HFF-Myc (cell line): ENCODE results near the gene CA11.
"Not testable (repeated sequence)": the region's sequence is repeated elsewhere in the genome, so short reads cannot be mapped to it uniquely, and the experiment has no call there.

Source experiments
- DNase-seq: peaks from one replicate; pipeline ENCODE4 v3.0.0-alpha.2; 2011; ENCODE audit warnings: low read depth; ENCODE audit errors: extremely low read depth
- H3K4me3 ChIP-seq: replicated peaks from 2 replicates; pipeline ENCODE4 v1.5.1; 2011; ENCODE audit warnings: low read depth, mild to moderate bottlenecking, control low read depth, low read length
- CTCF ChIP-seq: IDR thresholded peaks from 2 replicates; pipeline ENCODE4 v1.5.1; 2012; ENCODE audit warnings: mild to moderate bottlenecking, low read depth, low read length, control low read depth; ENCODE audit errors: missing control alignments

Gene CA11

GRCh38 chr19:48659768-48660167, 13.8 kb upstream of the CA11 start:
- DNase-seq, result no peak
- no peak overlapping the region for H3K4me3 ChIP-seq
- no peak for TF ChIP-seq CTCF

- TF ChIP-seq CTCF, result no peak
- H3K4me3 ChIP-seq, result no peak overlapping the region
- DNase-seq, result no peak
Observed at GRCh38 chr19:48658483-48658882, 12.5 kb upstream of the CA11 start.

DNA sequence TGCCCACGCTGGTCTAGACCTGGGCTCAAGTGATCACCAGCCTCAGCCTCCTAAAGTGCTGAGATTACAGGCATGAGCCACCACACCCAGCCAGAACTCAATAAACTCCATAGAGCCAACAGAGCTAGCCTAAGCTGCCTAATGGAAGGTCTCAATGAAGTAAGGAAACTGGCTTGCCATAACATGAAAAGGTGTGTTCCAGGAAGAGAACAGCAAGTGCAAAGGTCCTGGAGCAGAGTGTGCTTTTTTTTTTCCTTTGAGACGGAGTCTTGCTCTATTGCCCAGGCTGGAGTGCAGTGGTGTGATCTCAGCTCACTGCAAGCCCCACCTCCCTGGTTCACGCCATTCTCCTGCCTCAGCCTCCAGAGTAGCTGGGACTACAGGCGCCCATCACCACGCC, 11.8 kb upstream of the CA11 start:
- H3K4me3 ChIP-seq, DNase-seq: not testable (repeated sequence)

DNA sequence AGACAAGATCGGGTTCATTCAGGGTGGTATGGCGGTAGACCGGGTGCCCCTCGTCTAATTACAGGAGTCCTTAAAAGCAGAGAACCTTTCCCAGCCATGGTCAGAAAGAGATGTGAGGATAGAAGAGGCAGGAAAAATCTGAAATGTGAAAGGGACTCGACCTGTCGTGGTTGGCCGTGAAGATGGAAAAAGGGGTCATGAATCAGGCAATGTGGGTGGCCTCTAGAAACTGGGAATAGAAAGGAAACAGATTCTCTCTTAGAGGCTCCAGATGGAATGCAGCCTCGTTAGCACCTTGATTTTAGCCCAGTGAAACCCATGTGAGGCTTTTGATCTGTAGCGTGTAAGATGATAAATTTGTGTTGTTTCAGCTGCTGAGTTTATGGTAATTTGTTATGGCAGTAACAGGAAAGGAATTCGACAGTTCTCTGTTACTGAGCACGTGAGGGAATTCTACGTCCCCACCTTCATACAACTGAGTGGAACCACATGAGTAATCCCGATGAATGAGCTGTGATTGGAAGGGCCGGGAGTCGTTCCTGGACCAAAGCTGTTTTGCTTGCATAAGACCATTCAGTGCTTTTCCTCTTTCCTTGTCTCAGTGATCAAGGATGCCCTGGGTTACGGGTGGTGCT, 11.0 kb upstream of the CA11 start:
- peak; percentile 84 for DNase-seq
- no peak overlapping the region for H3K4me3 ChIP-seq
- no peak for TF ChIP-seq CTCF

DNA sequence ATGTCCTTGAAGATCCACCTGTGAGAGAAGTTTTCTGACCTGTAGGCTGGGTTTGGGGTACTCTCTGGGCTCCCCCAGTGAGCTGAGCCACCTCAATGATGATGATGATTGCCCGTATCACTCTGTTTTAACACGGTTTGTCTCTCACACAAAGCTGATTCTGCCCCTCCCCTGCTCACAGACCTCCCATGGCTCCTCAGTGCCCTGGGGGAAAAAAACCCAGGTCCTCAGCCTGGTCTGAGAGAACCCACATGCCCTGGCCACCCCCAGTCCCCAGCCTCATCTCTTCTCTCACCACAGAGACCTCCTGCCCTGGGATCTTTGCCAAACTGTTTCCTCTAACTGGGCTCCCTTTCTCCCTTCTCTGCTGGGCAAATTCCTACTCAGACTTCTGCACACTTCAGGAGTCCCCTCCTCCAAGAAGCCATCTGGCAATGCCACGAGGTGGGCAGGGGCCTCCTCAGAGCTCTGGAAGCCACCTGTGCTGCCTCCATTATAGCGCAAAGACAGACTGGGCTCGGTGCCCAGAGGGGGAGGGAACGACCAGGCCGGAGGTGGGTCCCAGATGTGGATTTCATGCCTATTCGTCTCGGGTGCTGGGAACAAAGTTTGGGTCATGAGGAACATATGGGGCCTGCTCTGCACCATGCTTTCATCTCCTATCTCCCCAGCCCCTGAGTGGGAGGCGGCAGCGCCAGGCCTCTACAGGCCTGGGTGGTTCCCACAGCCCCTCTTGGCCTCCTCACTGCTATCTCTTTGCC, 8.5 kb upstream of the CA11 start:
- no peak for TF ChIP-seq CTCF
- no peak overlapping the region for H3K4me3 ChIP-seq
- DNase-seq, result peak; percentile 80

DNA sequence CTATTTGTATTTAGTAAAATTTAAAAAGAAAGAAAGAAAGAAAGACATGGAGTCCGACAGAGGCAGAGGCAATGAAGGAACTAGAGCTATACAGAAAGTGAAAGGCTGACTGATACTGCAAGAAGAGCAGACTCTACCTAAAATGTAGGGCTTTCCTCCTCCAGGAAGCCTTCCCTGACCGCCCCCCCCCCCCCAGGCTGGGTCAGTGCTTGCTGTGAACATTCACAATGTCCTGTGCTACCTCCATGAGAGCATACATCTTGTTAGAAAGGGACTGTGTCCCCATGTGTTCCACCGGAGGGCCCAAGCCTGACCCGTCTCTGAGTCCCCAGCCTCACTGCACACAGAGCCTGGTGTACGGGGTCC, 5.7 kb upstream of the CA11 start:
- no peak overlapping the region for H3K4me3 ChIP-seq
- no peak for TF ChIP-seq CTCF
- no peak for DNase-seq

DNA sequence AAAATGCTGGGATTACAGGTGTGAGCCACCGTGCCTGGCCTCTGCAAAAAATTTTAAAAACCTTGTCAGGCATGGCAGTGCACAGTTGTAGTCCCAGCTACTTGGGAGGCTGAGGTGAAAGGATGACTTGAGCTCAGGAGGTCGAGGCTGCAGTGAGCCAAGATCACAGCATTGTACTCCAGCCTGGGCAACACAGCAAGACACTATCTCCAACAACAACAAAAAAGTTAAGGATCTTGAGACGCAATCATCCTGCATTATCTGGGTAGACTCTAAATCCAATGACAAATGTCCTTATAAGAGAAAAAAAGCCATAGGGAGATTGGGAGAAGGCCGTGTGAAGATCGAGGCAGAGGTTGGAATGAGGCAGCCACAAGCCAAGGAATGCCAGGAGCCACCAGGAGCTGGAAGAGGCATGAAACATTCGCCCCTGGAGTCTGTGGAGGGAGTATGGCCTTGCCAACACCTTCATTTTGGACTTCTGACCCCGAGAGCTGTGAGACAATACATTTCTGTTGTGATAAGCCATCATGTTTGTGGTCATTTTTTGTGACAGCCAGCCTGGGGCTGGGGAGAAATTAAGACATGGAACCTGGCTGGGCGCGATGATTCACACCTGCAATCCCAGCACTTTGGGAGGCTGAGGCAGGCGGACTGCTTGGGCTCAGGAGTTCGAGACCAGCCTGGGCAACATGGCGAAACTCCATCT, 5.1 kb upstream of the CA11 start:
- DNase-seq, result no peak
- H3K4me3 ChIP-seq, result no peak overlapping the region
- no peak for TF ChIP-seq CTCF
